Measurements from ENCODE around the gene RNF112. TPM values are rescaled to one million over a fixed set of nuclear protein-coding genes. Genes with fewer than 3 reads are reported as not detected.

Gene RNF112
- total RNA-seq, 6 experiments from 2014 or later, result 0.12 to 0.86 (median 0.54) TPM

DNA sequence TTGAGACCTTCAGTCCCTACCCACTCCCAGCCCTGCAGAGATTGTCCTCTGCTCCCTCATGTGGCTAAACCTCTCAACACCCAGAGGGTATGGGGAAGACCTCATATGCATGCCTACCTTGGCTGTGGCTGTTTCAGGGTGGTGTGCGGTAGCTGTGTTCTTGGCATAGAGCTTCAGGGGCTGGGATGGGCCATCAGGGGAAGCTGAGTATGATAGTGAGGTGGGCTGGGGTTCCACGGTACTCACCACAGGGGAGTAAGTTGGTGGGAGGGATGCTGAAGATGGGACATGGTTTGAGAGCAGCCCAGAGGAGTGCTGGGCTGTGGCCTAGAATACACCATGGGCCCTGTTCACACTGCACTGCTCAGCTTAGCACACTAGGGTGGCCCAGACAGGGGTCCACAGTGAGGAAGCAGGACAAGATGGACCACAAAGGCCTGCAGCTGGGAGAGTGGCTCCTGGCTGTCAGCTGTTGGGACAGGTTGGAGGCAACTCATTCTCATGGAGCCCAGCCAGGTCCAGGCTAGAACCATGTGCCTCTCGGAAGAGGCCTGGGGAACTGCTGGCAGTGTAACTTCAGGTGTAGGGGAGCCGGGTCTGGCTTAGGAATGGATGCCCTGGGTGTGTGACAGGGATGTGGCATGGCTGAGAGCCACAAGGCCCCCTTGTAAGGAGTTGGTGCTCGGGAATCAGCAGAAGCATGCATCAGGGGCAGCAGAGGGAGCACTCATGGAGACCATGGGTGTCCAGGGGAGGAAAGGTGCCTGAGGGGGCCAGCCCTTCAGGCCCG lies 27.2 kb upstream of the RNF112 start:
- peaks cover 0 to 24% (median 6%) of the 10 kb centered on the region in 4 donors for H3K36me3 ChIP-seq
- no peak overlapping the region for H3K27ac ChIP-seq
- DNase-seq, result peak in 2 of 3 donors; percentile 11 to 44
- H3K27me3 ChIP-seq, result no peaks in the 10 kb centered on the region
- H3K4me3 ChIP-seq, result no peak overlapping the region
- ATAC-seq, result no peak
- H3K9me3 ChIP-seq, result no peaks in the 10 kb centered on the region
- intact Hi-C loops (cut with DNase I), result no loop called here
- no peak for TF ChIP-seq POLR2A (IDR thresholded peaks at IDR 0.05)
- TF ChIP-seq, protein P1, sequence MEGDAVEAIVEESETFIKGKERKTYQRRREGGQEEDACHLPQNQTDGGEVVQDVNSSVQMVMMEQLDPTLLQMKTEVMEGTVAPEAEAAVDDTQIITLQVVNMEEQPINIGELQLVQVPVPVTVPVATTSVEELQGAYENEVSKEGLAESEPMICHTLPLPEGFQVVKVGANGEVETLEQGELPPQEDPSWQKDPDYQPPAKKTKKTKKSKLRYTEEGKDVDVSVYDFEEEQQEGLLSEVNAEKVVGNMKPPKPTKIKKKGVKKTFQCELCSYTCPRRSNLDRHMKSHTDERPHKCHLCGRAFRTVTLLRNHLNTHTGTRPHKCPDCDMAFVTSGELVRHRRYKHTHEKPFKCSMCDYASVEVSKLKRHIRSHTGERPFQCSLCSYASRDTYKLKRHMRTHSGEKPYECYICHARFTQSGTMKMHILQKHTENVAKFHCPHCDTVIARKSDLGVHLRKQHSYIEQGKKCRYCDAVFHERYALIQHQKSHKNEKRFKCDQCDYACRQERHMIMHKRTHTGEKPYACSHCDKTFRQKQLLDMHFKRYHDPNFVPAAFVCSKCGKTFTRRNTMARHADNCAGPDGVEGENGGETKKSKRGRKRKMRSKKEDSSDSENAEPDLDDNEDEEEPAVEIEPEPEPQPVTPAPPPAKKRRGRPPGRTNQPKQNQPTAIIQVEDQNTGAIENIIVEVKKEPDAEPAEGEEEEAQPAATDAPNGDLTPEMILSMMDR (IDR thresholded peaks at IDR 0.05), result no peak
- peaks cover 0 to 14% (median 2%) of the 10 kb centered on the region in 4 donors for H3K4me1 ChIP-seq
- no CpG with 5 or more reads among the region's 6 CpGs for WGBS (ENCODE audit: insufficient coverage, low coverage, low lambda C conversion rate, missing lambda C conversion rate)

DNA sequence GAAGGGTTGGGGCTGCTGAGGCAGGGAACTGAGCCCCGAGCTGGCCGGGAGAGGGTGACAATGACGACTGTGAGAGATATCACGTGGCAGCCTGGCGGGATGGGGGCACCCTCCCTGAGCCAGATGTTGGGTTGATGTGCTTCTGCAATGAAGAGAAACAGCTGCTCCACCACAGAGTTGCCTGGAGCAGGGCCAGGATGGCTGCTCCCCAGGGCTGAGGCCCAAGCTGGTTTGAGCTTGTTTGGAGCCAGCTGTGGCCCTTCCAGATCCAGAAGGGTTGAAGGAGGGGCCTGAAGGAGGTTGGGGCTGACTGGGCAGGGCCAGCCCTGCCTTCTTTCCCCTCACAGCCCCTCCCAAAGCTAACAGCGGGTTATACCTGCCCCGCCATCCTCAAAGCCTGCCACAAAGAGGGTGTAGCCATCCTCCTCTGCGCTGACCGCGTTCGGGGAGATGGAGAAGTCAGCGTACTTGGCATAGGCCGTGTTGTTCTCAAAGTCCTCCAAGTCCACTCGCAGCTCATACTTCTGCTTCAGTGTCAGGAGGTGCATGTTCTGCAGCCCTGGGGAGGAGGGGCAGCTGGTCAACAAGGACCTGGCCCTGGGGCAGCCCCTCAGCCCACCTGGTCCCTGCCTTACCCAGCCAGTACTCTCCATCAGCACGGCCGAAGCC lies 26.2 kb upstream of the RNF112 start:
- Histone ChIP-seq H3K4me1 (peaks cover 0 to 7% (median 0%) of the 10 kb centered on the region in 4 donors), H3K4me3 (no peak overlapping the region), H3K27ac (peak overlapping the region in 1 of 3 donors; percentile 2), H3K27me3 (no peaks in the 10 kb centered on the region), H3K36me3 (peaks cover 0 to 23% (median 6%) of the 10 kb centered on the region in 4 donors), H3K9me3 (no peaks in the 10 kb centered on the region)
- DNase-seq, result peak in 2 of 3 donors; percentile 18 to 51
- 60% methylated on average over 7 of the region's 16 CpGs for WGBS (ENCODE audit: insufficient coverage, low coverage, low lambda C conversion rate, missing lambda C conversion rate)
- TF ChIP-seq POLR2A (IDR thresholded peaks at IDR 0.05), result no peak
- TF ChIP-seq, protein P1 (IDR thresholded peaks at IDR 0.05), result no peak
- intact Hi-C loops (cut with DNase I), result no loop called here
- ATAC-seq, result peak in 2 of 4 donors; percentile 17 to 18

- Histone ChIP-seq H3K27ac (peak overlapping the region in 1 of 3 donors; percentile 4), H3K4me3 (no peak overlapping the region), H3K4me1 (peaks cover 0 to 7% (median 0%) of the 10 kb centered on the region in 4 donors), H3K36me3 (peaks cover 0 to 17% (median 5%) of the 10 kb centered on the region in 4 donors), H3K9me3 (no peaks in the 10 kb centered on the region), H3K27me3 (no peaks in the 10 kb centered on the region)
- DNase-seq (peak in 2 of 3 donors; percentile 12 to 41), ATAC-seq (no peak)
- intact Hi-C loops (cut with DNase I), result no loop called here
- 85% methylated on average over 4 of the region's 9 CpGs for WGBS (ENCODE audit: insufficient coverage, low coverage, low lambda C conversion rate, missing lambda C conversion rate)
- TF ChIP-seq POLR2A (IDR thresholded peaks at IDR 0.05), result no peak
- TF ChIP-seq, protein P1 (IDR thresholded peaks at IDR 0.05), result no peak
These were observed 25.5 kb upstream of the RNF112 start for GRCh38 chr17:19385521-19385983.

- 67% methylated on average over 2 of the region's 20 CpGs for WGBS (ENCODE audit: insufficient coverage, low coverage, low lambda C conversion rate, missing lambda C conversion rate)
- DNase-seq (peak in 2 of 3 donors; percentile 53 to 62), ATAC-seq (peak; percentile 40 to 72 (median 59))
- Histone ChIP-seq H3K4me3 (no peak overlapping the region), H3K27ac (peak overlapping the region in 1 of 3 donors; percentile 4), H3K9me3 (no peaks in the 10 kb centered on the region), H3K36me3 (peaks cover 0 to 10% (median 2%) of the 10 kb centered on the region in 4 donors), H3K27me3 (no peaks in the 10 kb centered on the region), H3K4me1 (peaks cover 0 to 7% (median 0%) of the 10 kb centered on the region in 4 donors)
- intact Hi-C loops (cut with DNase I), result no loop called here
- TF ChIP-seq, protein P1 (IDR thresholded peaks at IDR 0.05), result no peak
- no peak for TF ChIP-seq POLR2A (IDR thresholded peaks at IDR 0.05)
These were observed 24.7 kb upstream of the RNF112 start for GRCh38 chr17:19386051-19386929.

Data from right lobe of liver (tissue), 6 donors.